ENCODE measurements around the gene PDXK. TPM values are rescaled to one million over a fixed set of nuclear protein-coding genes. Genes with fewer than 3 reads are reported as not detected.

Gene PDXK
- total and polyA plus RNA-seq, 2 experiments from 2014 or later: 76.2 to 82.4 TPM

DNA sequence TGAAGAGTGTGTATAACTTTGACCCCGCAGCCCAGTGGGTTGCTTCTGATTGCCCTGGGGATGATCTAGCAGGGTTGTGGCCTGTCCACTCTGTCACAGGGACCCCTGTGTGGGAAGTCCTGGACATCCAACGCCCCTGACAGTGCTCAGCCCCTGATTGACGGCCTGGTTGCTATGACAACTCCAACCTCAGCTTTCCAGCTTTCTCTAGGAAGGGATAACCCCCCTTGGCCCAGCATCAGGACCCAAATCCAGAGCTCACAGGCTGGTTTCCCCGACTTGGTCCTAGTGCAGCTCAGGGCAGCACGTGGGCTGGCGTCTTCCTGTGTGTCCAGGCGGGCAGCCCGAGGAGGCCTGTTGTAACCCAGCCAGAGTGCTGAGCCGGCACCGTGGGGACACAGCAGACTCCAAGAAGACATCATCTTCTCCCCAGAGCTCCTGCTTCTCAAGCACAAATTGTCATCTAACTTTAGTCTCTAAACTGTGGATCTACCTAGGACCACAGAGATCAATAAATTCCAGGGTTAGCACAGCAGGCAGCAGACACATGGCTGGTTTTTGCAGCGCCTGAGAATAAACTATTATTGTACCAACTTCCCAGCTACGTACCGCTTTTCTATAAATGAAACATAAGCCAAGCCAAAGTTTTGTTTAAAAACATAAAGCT lies 18.9 kb upstream of the PDXK start:
- H3K36me3 ChIP-seq: peaks cover 8% of the 10 kb centered on the region
- H3K9me3 ChIP-seq (ENCODE audit: low read depth): no peaks in the 10 kb centered on the region
- H3K4me1 ChIP-seq (ENCODE audit: low read depth): peaks cover 19% of the 10 kb centered on the region
- no peak for DNase-seq (ENCODE audit: low read depth in 1 of 2, low spot score in 1 of 2)
- H3K27me3 ChIP-seq: no peaks in the 10 kb centered on the region
- H3K27ac ChIP-seq: no peak overlapping the region
- no peak for TF ChIP-seq CTCF (IDR thresholded peaks at IDR 0.05; ENCODE audit: low read depth, low read length)
- H3K4me3 ChIP-seq: no peak overlapping the region

GRCh38 chr21:43701936-43702784 lies 16.8 kb upstream of the PDXK start:
- Histone ChIP-seq H3K27me3 (no peaks in the 10 kb centered on the region), H3K4me1 (ENCODE audit: low read depth) (peaks cover 19% of the 10 kb centered on the region), H3K27ac (peak overlapping the region; percentile 91), H3K9me3 (ENCODE audit: low read depth) (no peaks in the 10 kb centered on the region), H3K4me3 (no peak overlapping the region), H3K36me3 (no peaks in the 10 kb centered on the region)
- no peak for TF ChIP-seq CTCF (IDR thresholded peaks at IDR 0.05; ENCODE audit: low read depth, low read length)
- DNase-seq (ENCODE audit: low read depth in 1 of 2, low spot score in 1 of 2): no peak

DNA sequence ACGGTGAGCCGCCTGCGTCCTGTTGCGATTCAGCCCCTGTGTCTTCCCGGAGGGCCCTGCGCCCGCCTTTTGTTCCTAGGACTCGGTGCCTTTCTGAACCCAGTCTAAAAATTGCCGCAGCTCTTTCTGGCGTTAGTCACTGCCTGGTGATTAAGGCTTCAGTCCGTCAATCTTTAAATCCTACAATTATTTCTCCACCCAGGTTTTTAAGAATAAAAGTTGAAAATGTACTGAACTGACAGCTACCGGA lies 16.2 kb upstream of the PDXK start:
- Histone ChIP-seq H3K36me3 (no peaks in the 10 kb centered on the region), H3K27me3 (no peaks in the 10 kb centered on the region), H3K4me1 (ENCODE audit: low read depth) (peaks cover 19% of the 10 kb centered on the region), H3K4me3 (no peak overlapping the region), H3K27ac (peak overlapping the region; percentile 91), H3K9me3 (ENCODE audit: low read depth) (no peaks in the 10 kb centered on the region)
- peak in 1 of 2 donors; percentile 34 for DNase-seq (ENCODE audit: low read depth in 1 of 2, low spot score in 1 of 2)
- TF ChIP-seq CTCF (IDR thresholded peaks at IDR 0.05; ENCODE audit: low read depth, low read length): no peak

DNA sequence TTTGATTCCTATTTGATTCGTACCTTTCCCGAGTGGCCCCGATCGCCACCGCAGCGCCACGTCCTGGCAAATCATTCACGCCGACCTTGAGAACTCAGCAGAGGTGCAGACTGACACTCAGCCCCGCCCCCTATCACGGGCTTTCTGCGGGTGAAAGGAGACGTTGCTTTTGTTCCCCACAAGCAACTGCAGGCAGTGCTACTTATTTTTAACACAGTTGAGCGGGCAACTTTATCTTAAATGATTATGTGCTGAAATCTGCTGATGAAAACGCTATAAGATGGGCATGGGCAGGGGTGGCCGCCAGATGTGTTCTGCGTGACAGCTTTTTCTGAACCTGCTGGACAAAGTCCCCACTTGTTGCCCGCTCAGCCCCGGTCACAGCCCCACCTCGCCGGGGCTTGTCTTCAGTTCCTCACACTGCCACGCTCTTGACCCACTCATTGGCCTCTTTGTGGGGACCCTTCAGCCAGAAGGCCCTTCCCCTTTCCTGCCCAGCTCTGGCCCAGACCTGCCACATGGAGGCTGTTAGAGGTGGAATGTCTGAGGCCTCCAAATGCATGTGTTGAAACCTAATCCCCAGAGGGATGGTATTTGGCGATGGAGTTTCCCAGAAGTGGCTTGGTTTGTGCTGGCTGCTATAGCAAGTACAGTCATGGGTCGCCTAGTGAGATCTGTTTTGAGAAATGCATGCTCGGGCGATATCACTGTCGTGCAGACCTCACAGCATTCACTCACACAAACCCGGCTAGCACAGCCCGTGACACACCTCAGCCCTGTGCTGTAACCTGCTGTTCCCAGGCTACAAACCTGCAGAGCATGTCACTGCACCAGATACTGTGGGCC lies 15.7 kb upstream of the PDXK start:
- TF ChIP-seq CTCF (IDR thresholded peaks at IDR 0.05; ENCODE audit: low read depth, low read length): no peak
- no peak overlapping the region for H3K4me3 ChIP-seq
- no peaks in the 10 kb centered on the region for H3K27me3 ChIP-seq
- H3K9me3 ChIP-seq (ENCODE audit: low read depth): no peaks in the 10 kb centered on the region
- peak; percentile 64 to 88 for DNase-seq (ENCODE audit: low read depth in 1 of 2, low spot score in 1 of 2)
- H3K36me3 ChIP-seq: no peaks in the 10 kb centered on the region
- H3K27ac ChIP-seq: peak overlapping the region; percentile 91
- peaks cover 19% of the 10 kb centered on the region for H3K4me1 ChIP-seq (ENCODE audit: low read depth)

DNA sequence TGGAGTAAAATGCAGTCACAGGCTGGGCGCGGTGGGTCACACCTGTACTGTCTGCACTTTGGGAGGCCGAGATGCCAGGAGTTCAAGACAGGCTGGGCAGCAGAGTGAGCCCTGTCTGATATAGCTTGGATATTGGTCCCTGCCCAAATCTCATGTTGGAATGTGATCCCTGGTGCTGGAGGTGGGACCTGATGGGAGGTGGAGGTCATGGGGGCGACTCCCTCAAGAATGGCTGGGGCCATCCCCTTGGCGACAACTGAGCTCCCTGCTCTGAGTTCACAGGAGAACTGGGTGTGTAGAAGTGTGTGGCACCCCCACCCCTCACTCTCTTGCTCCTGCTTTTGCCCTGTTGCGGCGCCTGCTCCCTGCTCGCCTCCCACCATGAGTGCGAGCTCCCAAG lies 11.5 kb upstream of the PDXK start:
- peaks cover 13% of the 10 kb centered on the region for H3K4me1 ChIP-seq (ENCODE audit: low read depth)
- H3K4me3 ChIP-seq: no peak overlapping the region
- TF ChIP-seq CTCF (IDR thresholded peaks at IDR 0.05; ENCODE audit: low read depth, low read length): no peak

More for the DNA sequence above, 11.5 kb upstream of the PDXK start:
- no peaks in the 10 kb centered on the region for H3K36me3 ChIP-seq
- no peak for DNase-seq (ENCODE audit: low read depth in 1 of 2, low spot score in 1 of 2)
- H3K27me3 ChIP-seq: no peaks in the 10 kb centered on the region
- H3K9me3 ChIP-seq (ENCODE audit: low read depth): no peaks in the 10 kb centered on the region
- H3K27ac ChIP-seq: no peak overlapping the region

Measured in cardiac muscle cell (in vitro differentiated cells and primary cell).